CD8-positive, alpha-beta memory T cell (primary cell): ENCODE measurements around the gene RGS9. TPM values are rescaled to one million over a fixed set of nuclear protein-coding genes. Genes with fewer than 3 reads are reported as not detected.

Experiments used
- CTCF ChIA-PET: fragments of 350-600 bp; sonication (Branson Sonifier 250); formaldehyde crosslinking; loops from one replicate; lab custom pipeline; 2021; ENCODE audit warnings: antibody characterized with exemption; lab: Charles Lee
- POLR2A ChIA-PET: fragments of 350-600 bp; sonication (Branson Sonifier 250); formaldehyde crosslinking; loops from one replicate; lab custom pipeline; 2021; ENCODE audit warnings: antibody characterized with exemption; lab: Charles Lee
- DNase-seq, 5 donors: peaks; one replicate each; pipeline versions ENCODE4 v3.0.0 to v3.0.0-alpha.2; 2020 to 2022; ENCODE audit warnings: mixed read lengths in 1 of 5
- H3K27ac ChIP-seq: one replicate; pipeline ENCODE4 v1.7.0; 2013; ENCODE audit warnings: low read depth, mild to moderate bottlenecking, low read length, moderate library complexity
- H3K27me3 ChIP-seq: 2 replicates; pipeline ENCODE4 v1.7.0; 2013; ENCODE audit warnings: low read length, mild to moderate bottlenecking; ENCODE audit not compliant: insufficient read depth, poor library complexity, severe bottlenecking
- H3K36me3 ChIP-seq: 2 replicates; pipeline ENCODE4 v1.7.0; 2013; ENCODE audit warnings: mild to moderate bottlenecking, low read length, moderate library complexity; ENCODE audit not compliant: insufficient read depth
- H3K4me1 ChIP-seq: 2 replicates; pipeline ENCODE4 v1.7.0; 2013; ENCODE audit warnings: mild to moderate bottlenecking, low read length, moderate library complexity; ENCODE audit not compliant: insufficient read depth
- H3K4me3 ChIP-seq: 2 replicates; pipeline ENCODE4 v1.7.0; 2013; ENCODE audit warnings: mild to moderate bottlenecking, low read length
- H3K9me3 ChIP-seq: 2 replicates; pipeline ENCODE4 v1.7.0; 2013; ENCODE audit warnings: mild to moderate bottlenecking, low read length
- H3K27ac Mint-ChIP-seq, 8 donors: one replicate each; pipeline ENCODE4 v1.8.0; 2020 to 2021; ENCODE audit warnings: mixed read lengths in 8 of 8, mild to moderate bottlenecking in 6 of 8, inconsistent platforms in 3 of 8, moderate library complexity in 3 of 8
- H3K27me3 Mint-ChIP-seq, 2 donors: one replicate each; pipeline ENCODE4 v1.8.0; 2020 to 2021; ENCODE audit warnings: mixed read lengths in 2 of 2, mild to moderate bottlenecking in 1 of 2, moderate library complexity in 1 of 2
- H3K36me3 Mint-ChIP-seq, 3 donors: one replicate each; pipeline ENCODE4 v1.8.0; 2020 to 2021; ENCODE audit warnings: mixed read lengths in 3 of 3, inconsistent platforms in 1 of 3, mild to moderate bottlenecking in 1 of 3
- H3K4me1 Mint-ChIP-seq, 3 donors: one replicate each; pipeline ENCODE4 v1.8.0; 2020 to 2021; ENCODE audit warnings: mixed read lengths in 3 of 3, inconsistent platforms in 1 of 3, mild to moderate bottlenecking in 1 of 3
- H3K4me3 Mint-ChIP-seq, 7 donors: one replicate each; pipeline ENCODE4 v1.8.0; 2020 to 2021; ENCODE audit warnings: mixed read lengths in 7 of 7, mild to moderate bottlenecking in 6 of 7, moderate library complexity in 4 of 7, inconsistent platforms in 2 of 7
- H3K9me3 Mint-ChIP-seq, 5 donors: one replicate each; pipeline ENCODE4 v1.8.0; 2020 to 2022; ENCODE audit warnings: mixed read lengths in 5 of 5, mild to moderate bottlenecking in 3 of 5, moderate library complexity in 2 of 5, inconsistent platforms in 1 of 5
- polyA plus RNA-seq: library from polyadenylated mRNA; unstranded; fragments of 300-500 nt; fragmentation: Illumina TruSeq; gene quantifications from one replicate; pipeline ENCODE4 v1.2.3, GENCODE V29; 2021
- total RNA-seq, 2 experiments: library from RNA; stranded (reverse); gene quantifications; one replicate each; pipeline ENCODE4 v1.2.3, GENCODE V29; 2021

RGS9 gene
- total and polyA plus RNA-seq, 3 experiments from 2014 or later, result 1.4 to 8.9 (median 2.6) TPM

GRCh38 chr17:65228287-65228686, 91.1 kb downstream of the RGS9 start:
- Mint-ChIP-seq H3K4me3 (peak overlapping the region in 6 of 7 donors; percentile 70 to 87 (median 74)), H3K9me3 (no peaks in the 10 kb centered on the region), H3K27ac (peak overlapping the region in 5 of 8 donors; percentile 9 to 56 (median 43)), H3K36me3 (no peaks in the 10 kb centered on the region), H3K4me1 (peaks cover 23 to 38% (median 31%) of the 10 kb centered on the region in 3 donors), H3K27me3 (no peaks in the 10 kb centered on the region)
- H3K4me1 ChIP-seq, result peaks cover 21% of the 10 kb centered on the region
- POLR2A ChIA-PET, result no interaction called here
- CTCF ChIA-PET, result interaction anchor here (1.0 kb wide), 1 partner anchor 10 kb away, joined by 3 read pairs; no protein-coding TSS in a partner anchor
- H3K9me3 ChIP-seq, result no peaks in the 10 kb centered on the region
- peak overlapping the region; percentile 15 for H3K4me3 ChIP-seq
- no peaks in the 10 kb centered on the region for H3K27me3 ChIP-seq
- H3K36me3 ChIP-seq, result no peaks in the 10 kb centered on the region
- no peak for DNase-seq
- no peak overlapping the region for H3K27ac ChIP-seq

GRCh38 chr17:65228734-65229620, 91.8 kb downstream of the RGS9 start:
- POLR2A ChIA-PET, result no interaction called here

GRCh38 chr17:65229621-65229995, 92.4 kb downstream of the RGS9 start:
- no peaks in the 10 kb centered on the region for H3K36me3 Mint-ChIP-seq
- H3K27me3 Mint-ChIP-seq, result peaks cover 0 to 4% of the 10 kb centered on the region in 2 donors
- Histone ChIP-seq H3K4me3 (no peak overlapping the region), H3K27me3 (no peaks in the 10 kb centered on the region), H3K27ac (no peak overlapping the region), H3K36me3 (no peaks in the 10 kb centered on the region), H3K4me1 (peaks cover 21% of the 10 kb centered on the region), H3K9me3 (no peaks in the 10 kb centered on the region)
- peak overlapping the region in 5 of 7 donors; percentile 70 to 87 (median 75) for H3K4me3 Mint-ChIP-seq
- H3K27ac Mint-ChIP-seq, result peak overlapping the region in 7 of 8 donors; percentile 10 to 79 (median 56)
- H3K9me3 Mint-ChIP-seq, result no peaks in the 10 kb centered on the region
- DNase-seq, result no peak
- peaks cover 23 to 38% (median 31%) of the 10 kb centered on the region in 3 donors for H3K4me1 Mint-ChIP-seq
- POLR2A ChIA-PET, result no interaction called here
- CTCF ChIA-PET, result interaction anchor here (1.0 kb wide), 1 partner anchor 92 kb away, joined by 3 read pairs; the partner anchor contains the start of gene RGS9

More at GRCh38 chr17:65228734-65229620, 91.8 kb downstream of the RGS9 start:
- H3K4me3 ChIP-seq, result peak overlapping the region; percentile 15
- no peaks in the 10 kb centered on the region for H3K9me3 ChIP-seq
- Mint-ChIP-seq H3K9me3 (no peaks in the 10 kb centered on the region), H3K36me3 (no peaks in the 10 kb centered on the region), H3K27ac (peak overlapping the region in 7 of 8 donors; percentile 10 to 82 (median 69)), H3K4me3 (peak overlapping the region; percentile 31 to 87 (median 74)), H3K4me1 (peaks cover 23 to 38% (median 31%) of the 10 kb centered on the region in 3 donors), H3K27me3 (peaks cover 0 to under 1% of the 10 kb centered on the region in 2 donors)
- no peaks in the 10 kb centered on the region for H3K36me3 ChIP-seq
- H3K27me3 ChIP-seq, result no peaks in the 10 kb centered on the region
- H3K27ac ChIP-seq, result no peak overlapping the region
- peak; percentile 4 to 60 (median 13) for DNase-seq
- CTCF ChIA-PET, result interaction anchor here (1.0 kb wide), 2 partner anchors 11 to 92 kb away, joined by 3 read pairs; partner anchors contain the start of gene RGS9
- peaks cover 21% of the 10 kb centered on the region for H3K4me1 ChIP-seq

GRCh38 chr17:65230040-65230439, 92.9 kb downstream of the RGS9 start:
- H3K4me3 ChIP-seq, result no peak overlapping the region
- Mint-ChIP-seq H3K4me3 (peak overlapping the region in 1 of 7 donors; percentile 34), H3K36me3 (no peaks in the 10 kb centered on the region), H3K27me3 (peaks cover 0 to 4% of the 10 kb centered on the region in 2 donors), H3K27ac (peak overlapping the region in 4 of 8 donors; percentile 10 to 77 (median 28)), H3K4me1 (peaks cover 23 to 38% (median 31%) of the 10 kb centered on the region in 3 donors), H3K9me3 (no peaks in the 10 kb centered on the region)
- CTCF ChIA-PET, result no interaction called here
- peaks cover 21% of the 10 kb centered on the region for H3K4me1 ChIP-seq
- H3K27me3 ChIP-seq, result no peaks in the 10 kb centered on the region
- no peak for DNase-seq
- H3K27ac ChIP-seq, result no peak overlapping the region
- POLR2A ChIA-PET, result no interaction called here
- H3K9me3 ChIP-seq, result no peaks in the 10 kb centered on the region
- H3K36me3 ChIP-seq, result no peaks in the 10 kb centered on the region

- H3K4me3 ChIP-seq, result no peak overlapping the region
- Mint-ChIP-seq H3K9me3 (peaks cover 0 to 3% (median 0%) of the 10 kb centered on the region in 5 donors), H3K27me3 (peaks cover 0 to 4% of the 10 kb centered on the region in 2 donors), H3K4me1 (peaks cover 23 to 38% (median 31%) of the 10 kb centered on the region in 3 donors), H3K4me3 (no peak overlapping the region), H3K27ac (no peak overlapping the region), H3K36me3 (no peaks in the 10 kb centered on the region)
- CTCF ChIA-PET, result interaction anchor here (1.3 kb wide), 1 partner anchor 328 kb away, joined by 3 read pairs; no protein-coding TSS in a partner anchor
- H3K4me1 ChIP-seq, result peaks cover 21% of the 10 kb centered on the region
- no peaks in the 10 kb centered on the region for H3K27me3 ChIP-seq
- H3K27ac ChIP-seq, result no peak overlapping the region
- DNase-seq, result no peak
- no peaks in the 10 kb centered on the region for H3K36me3 ChIP-seq
- POLR2A ChIA-PET, result no interaction called here
- H3K9me3 ChIP-seq, result no peaks in the 10 kb centered on the region
Measured at GRCh38 chr17:65231086-65231485, 93.9 kb downstream of the RGS9 start.

GRCh38 chr17:65231662-65232335, 94.6 kb downstream of the RGS9 start:
- Histone ChIP-seq H3K9me3 (no peaks in the 10 kb centered on the region), H3K36me3 (no peaks in the 10 kb centered on the region), H3K4me3 (no peak overlapping the region), H3K4me1 (peaks cover 21% of the 10 kb centered on the region), H3K27ac (no peak overlapping the region), H3K27me3 (no peaks in the 10 kb centered on the region)
- H3K4me1 Mint-ChIP-seq, result peaks cover 23 to 38% (median 31%) of the 10 kb centered on the region in 3 donors
- CTCF ChIA-PET, result interaction anchor here (1.1 to 1.6 kb wide), 3 partner anchors 327 to 934 kb away, joined by 3 to 5 read pairs (median 3); no protein-coding TSS in a partner anchor
- no peak overlapping the region for H3K27ac Mint-ChIP-seq
- peaks cover 3 to 4% of the 10 kb centered on the region in 2 donors for H3K27me3 Mint-ChIP-seq
- no peak overlapping the region for H3K4me3 Mint-ChIP-seq
- POLR2A ChIA-PET, result no interaction called here
- DNase-seq, result peak in 3 of 5 donors; percentile 6 to 16 (median 16)
- no peaks in the 10 kb centered on the region for H3K36me3 Mint-ChIP-seq
- peaks cover 0 to 5% (median 0%) of the 10 kb centered on the region in 5 donors for H3K9me3 Mint-ChIP-seq

GRCh38 chr17:65235284-65235683, 98.1 kb downstream of the RGS9 start:
- H3K36me3 Mint-ChIP-seq, result no peaks in the 10 kb centered on the region
- Histone ChIP-seq H3K9me3 (no peaks in the 10 kb centered on the region), H3K36me3 (no peaks in the 10 kb centered on the region), H3K27me3 (no peaks in the 10 kb centered on the region), H3K4me3 (no peak overlapping the region), H3K4me1 (no peaks in the 10 kb centered on the region), H3K27ac (no peak overlapping the region)
- no peak overlapping the region for H3K4me3 Mint-ChIP-seq
- H3K4me1 Mint-ChIP-seq, result peaks cover 1 to 7% (median 2%) of the 10 kb centered on the region in 3 donors
- POLR2A ChIA-PET, result no interaction called here
- no peak for DNase-seq
- no peak overlapping the region for H3K27ac Mint-ChIP-seq
- H3K27me3 Mint-ChIP-seq, result peaks cover 3 to 4% of the 10 kb centered on the region in 2 donors
- H3K9me3 Mint-ChIP-seq, result peaks cover 0 to 5% (median 0%) of the 10 kb centered on the region in 5 donors
- CTCF ChIA-PET, result no interaction called here
